Esophagus (tissue), 2 donors: Measurements from ENCODE around the gene CLPX. TPM values are rescaled to one million over a fixed set of nuclear protein-coding genes. Genes with fewer than 3 reads are reported as not detected.
"Not testable (repeated sequence)": the region's sequence is repeated elsewhere in the genome, so short reads cannot be mapped to it uniquely, and the experiment has no call there.

Experiments used
- H3K27ac ChIP-seq, 2 donors: one replicate each; pipeline ENCODE4 v1.5.1; 2013; ENCODE audit warnings: low read depth in 2 of 2, mild to moderate bottlenecking in 2 of 2, inconsistent platforms in 1 of 2, low read length in 1 of 2, moderate library complexity in 1 of 2
- H3K27me3 ChIP-seq, 2 donors: one replicate each; pipeline ENCODE4 v1.6.1; 2013; ENCODE audit warnings: low read length in 2 of 2, control low read depth in 1 of 2, mild to moderate bottlenecking in 1 of 2; ENCODE audit not compliant: insufficient read depth in 2 of 2, control insufficient read depth in 1 of 2
- H3K36me3 ChIP-seq, 2 donors: one replicate each; pipeline ENCODE4 v1.6.1; 2013; ENCODE audit warnings: low read length in 1 of 2; ENCODE audit not compliant: control insufficient read depth in 2 of 2, insufficient read depth in 2 of 2
- H3K4me1 ChIP-seq, 2 donors: one replicate each; pipeline ENCODE4 v1.6.1; 2013; ENCODE audit warnings: low read length in 1 of 2; ENCODE audit not compliant: control insufficient read depth in 2 of 2, insufficient read depth in 2 of 2
- H3K4me3 ChIP-seq, 2 donors: one replicate each; pipeline ENCODE4 v1.5.1; 2013; ENCODE audit warnings: low read length in 2 of 2, mild to moderate bottlenecking in 2 of 2, low read depth in 1 of 2, moderate library complexity in 1 of 2
- H3K9me3 ChIP-seq, 2 donors: one replicate each; pipeline ENCODE4 v1.6.1; 2013; ENCODE audit warnings: mild to moderate bottlenecking in 2 of 2, low read depth in 1 of 2, low read length in 1 of 2, moderate library complexity in 1 of 2; ENCODE audit not compliant: control insufficient read depth in 2 of 2, insufficient read depth in 1 of 2
- WGBS, 2 donors: extraction: QIAGEN DNeasy Blood & Tissue Kit; methylation state at CpG; one replicate each; pipeline ENCODE4 v1.1.7; 2013; 5-methylcytosine and 5-hydroxymethylcytosine counted together
- polyA plus RNA-seq, 2 donors: library from polyadenylated mRNA; stranded (reverse); fragments of 200-250 nt; gene quantifications; one replicate each; pipeline ENCODE4 v1.2.3, GENCODE V29; 2013
- donor health status: healthy with polysubstance abuse.
- donor health status: Bipolar disorder and iron deficiency.

Gene CLPX
- polyA plus RNA-seq, 2 donors = 17.9 to 23.4 TPM

- Histone ChIP-seq H3K27ac (no peak overlapping the region), H3K4me1 (no peaks in the 10 kb centered on the region), H3K27me3 (no peaks in the 10 kb centered on the region), H3K4me3 (no peak overlapping the region), H3K36me3 (peaks cover 4% of the 10 kb centered on the region in 2 donors), H3K9me3 (no peaks in the 10 kb centered on the region)
- 79 to 88% methylated on average over 6 of the region's 6 CpGs for WGBS, 2 donors
Observed at GRCh38 chr15:65154720-65155119, 30.4 kb downstream of the CLPX start.

GRCh38 chr15:65147902-65148301 is 37.2 kb downstream of the CLPX start:
- Histone ChIP-seq H3K36me3 (no peaks in the 10 kb centered on the region), H3K27me3 (no peaks in the 10 kb centered on the region), H3K27ac (no peak overlapping the region), H3K4me1 (peaks cover 0 to 2% of the 10 kb centered on the region in 2 donors), H3K9me3 (no peaks in the 10 kb centered on the region), H3K4me3 (no peak overlapping the region)
- WGBS, 2 donors = 68 to 70% methylated on average over 3 of the region's 3 CpGs

GRCh38 chr15:65146438-65146837 is 38.7 kb downstream of the CLPX start:
- Histone ChIP-seq H3K4me1 (peaks cover 0 to 2% of the 10 kb centered on the region in 2 donors), H3K4me3 (no peak overlapping the region), H3K27ac (no peak overlapping the region), H3K9me3 (no peaks in the 10 kb centered on the region), H3K36me3 (no peaks in the 10 kb centered on the region), H3K27me3 (no peaks in the 10 kb centered on the region)
- WGBS, 2 donors = 77 to 87% methylated on average over 4 of the region's 4 CpGs

- H3K36me3 ChIP-seq, H3K27ac ChIP-seq, H3K9me3 ChIP-seq, H3K4me3 ChIP-seq, H3K4me1 ChIP-seq, H3K27me3 ChIP-seq: not testable (repeated sequence)
- 93 to 95% methylated on average over 6 of the region's 6 CpGs for WGBS, 2 donors
Observed at GRCh38 chr15:65138631-65139030, 46.5 kb downstream of the CLPX start.

- not testable (repeated sequence) for H3K4me1 ChIP-seq, H3K36me3 ChIP-seq, H3K27me3 ChIP-seq, H3K27ac ChIP-seq, H3K9me3 ChIP-seq, H3K4me3 ChIP-seq
- 96 to 98% methylated on average over 4 of the region's 4 CpGs for WGBS, 2 donors
Observed at GRCh38 chr15:65137893-65138292, 47.2 kb downstream of the CLPX start.

GRCh38 chr15:65137089-65137488 is 48.1 kb downstream of the CLPX start:
- not testable (repeated sequence) for H3K36me3 ChIP-seq, H3K4me3 ChIP-seq, H3K4me1 ChIP-seq, H3K27ac ChIP-seq, H3K27me3 ChIP-seq, H3K9me3 ChIP-seq
- 92 to 95% methylated on average over 7 of the region's 7 CpGs for WGBS, 2 donors

GRCh38 chr15:65134538-65134937 is 50.6 kb downstream of the CLPX start:
- WGBS, 2 donors = 84 to 95% methylated on average over 8 of the region's 8 CpGs
- no peak overlapping the region for H3K27ac ChIP-seq
- no peaks in the 10 kb centered on the region for H3K36me3 ChIP-seq
- no peaks in the 10 kb centered on the region for H3K9me3 ChIP-seq
- H3K4me1 ChIP-seq = no peaks in the 10 kb centered on the region
- no peaks in the 10 kb centered on the region for H3K27me3 ChIP-seq
- no peak overlapping the region for H3K4me3 ChIP-seq

- Histone ChIP-seq H3K4me1 (no peaks in the 10 kb centered on the region), H3K27ac (peak within 1 kb of the TSS; percentile 89), H3K4me3 (peak within 1 kb of the TSS; percentile 80 to 82), H3K36me3 (peaks cover 0 to 3% of the 10 kb centered on the region in 2 donors), H3K9me3 (no peaks in the 10 kb centered on the region), H3K27me3 (no peaks in the 10 kb centered on the region)
- WGBS, 2 donors = 1% methylated on average over 34 to 45 of the region's 45 CpGs
Observed at GRCh38 chr15:65133548-65134200, 51.5 kb downstream of the CLPX start, which contains the start of gene PDCD7. Gene PDCD7 (minus strand): TSS chr15:65133808. CDS start chr15:65133781, 27 bp downstream.

- H3K4me3 ChIP-seq = peak overlapping the region; percentile 80 to 82
- peak overlapping the region; percentile 89 for H3K27ac ChIP-seq
- no peaks in the 10 kb centered on the region for H3K27me3 ChIP-seq
- H3K4me1 ChIP-seq = no peaks in the 10 kb centered on the region
- H3K9me3 ChIP-seq = no peaks in the 10 kb centered on the region
- peaks cover 0 to 3% of the 10 kb centered on the region in 2 donors for H3K36me3 ChIP-seq
- 0% methylated on average over 93 of the region's 93 CpGs for WGBS, 2 donors
Observed at GRCh38 chr15:65132878-65133547, 52.1 kb downstream of the CLPX start.

- Histone ChIP-seq H3K27me3 (no peaks in the 10 kb centered on the region), H3K9me3 (no peaks in the 10 kb centered on the region), H3K36me3 (peaks cover 2 to 3% of the 10 kb centered on the region in 2 donors), H3K27ac (peak overlapping the region in 1 of 2 donors; percentile 41), H3K4me3 (no peak overlapping the region), H3K4me1 (no peaks in the 10 kb centered on the region)
- 73 to 80% methylated on average over 5 of the region's 5 CpGs for WGBS, 2 donors
Observed at GRCh38 chr15:65130941-65131340, 54.2 kb downstream of the CLPX start.
